Measurements from ENCODE around the gene FBXO40. TPM values are rescaled to one million over a fixed set of nuclear protein-coding genes. Genes with fewer than 3 reads are reported as not detected.

Gene FBXO40
- total RNA-seq: not detected in 2 replicates

GRCh38 chr3:121592856-121593702 lies at the start of gene FBXO40:
Gene FBXO40 (plus strand): TSS chr3:121593379. CDS start chr3:121620576, 27,197 bp downstream.

GRCh38 chr3:121545574-121546455 lies 47.4 kb upstream of the FBXO40 start, which contains the start of gene POLQ:
Gene POLQ (minus strand): TSS chr3:121545988. CDS start chr3:121545877, 111 bp downstream.

GRCh38 chr3:121567649-121568048 lies 25.5 kb upstream of the FBXO40 start, which contains the start of gene ARGFX:
Gene ARGFX (plus strand): TSS chr3:121567949. CDS start chr3:121570714, 2,765 bp downstream.

GRCh38 chr3:121660356-121661171 lies 67.4 kb downstream of the FBXO40 start, which contains the start of gene HCLS1:
Gene HCLS1 (minus strand): TSS chr3:121660903. CDS start chr3:121658347, 2,556 bp downstream.

Small RNA genes lying within 50 kb of the gene (small RNA-seq; reads per million reads assigned to genes)
- gene RNU4-62P: not detected

Other genes starting within 250 kb of the FBXO40 start
- gene POLQ, start 47.4 kb upstream of the FBXO40 start, total RNA-seq: 4.4 and 12.7 TPM in 2 replicates
- not detected in 2 replicates for gene ARGFX, start 25.4 kb upstream of the FBXO40 start, total RNA-seq
- gene HCLS1, start 67.5 kb downstream of the FBXO40 start, total RNA-seq: 1.8 and 2.9 TPM in 2 replicates
- gene GOLGB1, start 156.4 kb downstream of the FBXO40 start, total RNA-seq: 29.9 and 38.9 TPM in 2 replicates
- 9.2 and 14.5 TPM in 2 replicates for gene IQCB1, start 241.7 kb downstream of the FBXO40 start, total RNA-seq
- 0.37 and 1.8 TPM in 2 replicates for gene EAF2, start 241.8 kb downstream of the FBXO40 start, total RNA-seq